ENCODE results near the gene RXRA.

Gene RXRA

DNA sequence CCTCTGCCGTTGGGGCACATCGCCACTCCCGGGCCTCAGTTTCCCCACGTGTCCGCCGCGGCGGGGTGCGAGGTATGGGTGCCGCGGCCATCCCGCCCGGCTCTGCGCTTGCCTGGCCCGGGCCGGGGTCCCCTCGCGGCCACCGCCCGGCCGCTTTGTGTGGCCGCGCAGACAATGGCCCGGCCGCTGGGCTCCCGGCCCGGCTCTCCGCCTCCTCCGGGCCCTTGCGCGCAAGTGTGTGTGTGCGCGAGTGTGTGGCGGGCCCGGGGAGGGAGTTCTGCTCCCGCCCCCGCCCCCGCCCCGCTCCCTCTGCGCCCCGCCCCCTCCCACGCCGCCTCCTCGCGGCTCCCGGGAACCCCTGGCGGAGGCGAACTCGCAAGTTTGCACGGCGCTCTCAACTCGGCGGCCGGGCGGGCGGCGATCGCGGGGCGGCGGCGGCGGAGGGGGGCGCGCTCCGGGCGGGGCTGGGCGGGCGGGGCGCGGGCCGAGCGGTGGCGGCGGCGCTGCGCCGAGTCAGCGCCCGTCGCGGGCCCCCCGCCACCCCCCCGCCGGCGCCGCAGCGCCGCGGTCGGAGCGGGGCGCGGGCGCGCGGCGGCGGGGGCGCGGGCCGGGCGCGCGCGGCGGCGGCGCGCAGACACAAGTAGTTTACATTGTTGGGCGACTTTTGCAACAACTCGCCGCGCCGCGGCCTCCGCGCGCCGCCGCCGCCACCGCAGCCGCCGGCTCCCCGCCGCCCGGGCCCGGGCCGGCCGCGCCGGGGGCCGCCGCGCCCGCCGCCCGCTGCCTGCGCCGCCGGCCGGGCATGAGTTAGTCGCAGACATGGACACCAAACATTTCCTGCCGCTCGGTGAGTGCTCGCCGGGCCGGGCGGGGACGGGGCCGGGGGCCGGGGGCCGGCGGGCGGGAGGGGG is at the start of gene RXRA:
Gene RXRA, plus strand, starts transcription at position 643 of the 911 bp plus-strand sequence. Its CDS starts 177 bp downstream, at position 820.
- H3K4me3 ChIP-seq (ENCODE audit: low read depth, low read length), result peak within 1 kb of the TSS; percentile 71
- no peaks in the 10 kb centered on the region for H3K27me3 ChIP-seq (ENCODE audit: control insufficient read depth, insufficient read depth, low read length)
- H3K9ac ChIP-seq (ENCODE audit: low read length), result peak within 1 kb of the TSS; percentile 78
- H3K9me3 ChIP-seq (ENCODE audit: control insufficient read depth, insufficient read depth, low read depth, low read length), result no peaks in the 10 kb centered on the region
- peak within 1 kb of the TSS; percentile 62; the same call in 1 of the 2 replicates for H3K27ac ChIP-seq (ENCODE audit: low read depth, low read length)
- no peaks in the 10 kb centered on the region for H3K36me3 ChIP-seq (ENCODE audit: control insufficient read depth, insufficient read depth, low read length)
- peaks cover 50% of the 10 kb centered on the region for H3K4me1 ChIP-seq (ENCODE audit: control insufficient read depth, insufficient read depth, low read length)

DNA sequence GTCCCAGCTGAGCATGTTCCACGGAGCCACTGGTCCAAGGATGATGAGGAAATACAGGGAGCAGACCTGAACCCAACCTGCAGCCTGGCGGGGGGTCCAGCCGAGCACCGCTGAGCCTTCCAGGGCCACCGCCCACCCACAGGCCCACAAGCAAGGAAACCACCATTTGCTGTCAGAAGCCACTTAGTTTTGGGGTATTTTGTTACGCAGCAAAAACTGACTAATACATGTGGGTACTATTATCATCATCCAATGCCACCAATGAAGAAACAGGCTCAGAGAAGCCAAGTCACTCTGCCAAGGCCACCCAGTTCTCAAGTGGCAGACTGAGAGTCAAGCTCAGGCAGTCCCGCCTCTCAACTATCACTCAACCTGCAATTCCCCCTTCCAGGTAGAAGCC is 48.0 kb upstream of the RXRA start:
- no peak overlapping the region for H3K27ac ChIP-seq (ENCODE audit: low read depth, low read length)
- H3K27me3 ChIP-seq (ENCODE audit: control insufficient read depth, insufficient read depth, low read length), result no peaks in the 10 kb centered on the region
- no peak overlapping the region for H3K9ac ChIP-seq (ENCODE audit: low read length)

DNA sequence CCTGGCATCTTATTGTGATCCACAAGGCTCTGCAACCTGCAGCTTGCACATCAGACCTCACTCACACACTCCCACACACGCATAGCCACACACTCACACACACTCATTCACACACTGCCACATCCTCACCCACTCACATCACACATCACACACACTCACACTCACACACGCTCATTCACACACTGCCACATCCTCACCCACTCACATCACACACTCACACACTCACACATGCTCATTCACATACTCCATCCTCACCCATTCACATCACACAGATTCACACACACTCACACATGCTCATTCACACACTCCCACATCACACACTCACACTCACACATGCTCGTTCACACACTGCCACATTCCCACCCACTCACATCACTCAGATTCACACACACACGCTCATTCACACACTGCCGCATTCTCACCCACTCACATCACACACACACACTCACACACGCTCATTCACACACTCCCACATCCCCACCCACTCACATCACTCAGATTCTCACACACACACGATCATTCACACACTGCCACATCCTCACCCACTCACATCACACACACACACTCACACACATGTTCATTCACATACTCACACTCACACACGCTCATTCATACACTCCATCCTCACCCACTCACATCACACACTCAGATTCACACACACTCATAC is 47.1 kb upstream of the RXRA start:
- Histone ChIP-seq H3K27me3 (ENCODE audit: control insufficient read depth, insufficient read depth, low read length) (no peaks in the 10 kb centered on the region), H3K9ac (ENCODE audit: low read length) (no peak overlapping the region), H3K4me3 (ENCODE audit: low read depth, low read length) (no peak overlapping the region), H3K4me1 (ENCODE audit: control insufficient read depth, insufficient read depth, low read length) (peaks cover 3% of the 10 kb centered on the region; the same call in 1 of the 2 replicates), H3K9me3 (ENCODE audit: control insufficient read depth, insufficient read depth, low read depth, low read length) (peaks cover 3% of the 10 kb centered on the region; the same call in 1 of the 2 replicates), H3K36me3 (ENCODE audit: control insufficient read depth, insufficient read depth, low read length) (no peaks in the 10 kb centered on the region), H3K27ac (ENCODE audit: low read depth, low read length) (no peak overlapping the region)

More for the DNA sequence above, 48.0 kb upstream of the RXRA start:
- no peak overlapping the region for H3K4me3 ChIP-seq (ENCODE audit: low read depth, low read length)
- H3K4me1 ChIP-seq (ENCODE audit: control insufficient read depth, insufficient read depth, low read length), result peaks cover 3% of the 10 kb centered on the region; the same call in 1 of the 2 replicates
- H3K9me3 ChIP-seq (ENCODE audit: control insufficient read depth, insufficient read depth, low read depth, low read length), result peaks cover 3% of the 10 kb centered on the region; the same call in 1 of the 2 replicates
- no peaks in the 10 kb centered on the region for H3K36me3 ChIP-seq (ENCODE audit: control insufficient read depth, insufficient read depth, low read length)

DNA sequence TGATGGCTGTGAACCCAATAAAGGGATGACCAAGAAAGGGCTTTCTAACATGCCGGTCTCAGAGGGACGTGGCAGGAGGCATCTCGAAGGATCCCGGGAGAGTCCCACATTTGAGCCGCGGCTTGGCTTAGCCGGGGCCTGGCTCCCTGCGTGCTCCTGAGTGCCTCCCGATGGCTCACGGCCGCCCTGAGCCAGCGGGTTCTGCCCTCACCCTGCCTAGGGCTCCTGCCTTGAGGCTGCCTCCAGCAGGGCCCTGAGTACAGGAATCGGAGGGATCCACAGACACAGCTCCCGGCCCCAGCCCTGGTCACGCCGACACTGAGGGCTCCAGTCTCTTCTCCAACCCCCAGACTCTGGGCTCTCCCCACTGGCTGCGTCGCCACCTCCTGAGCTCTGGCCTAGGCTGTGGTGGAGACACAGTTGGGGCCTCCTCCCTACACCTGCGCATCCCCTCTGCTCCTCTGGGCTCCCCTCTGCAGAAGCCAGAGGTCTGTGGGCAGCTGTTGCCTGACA is 44.1 kb upstream of the RXRA start:
- no peak overlapping the region for H3K9ac ChIP-seq (ENCODE audit: low read length)
- no peaks in the 10 kb centered on the region for H3K27me3 ChIP-seq (ENCODE audit: control insufficient read depth, insufficient read depth, low read length)
- H3K4me3 ChIP-seq (ENCODE audit: low read depth, low read length), result no peak overlapping the region
- H3K27ac ChIP-seq (ENCODE audit: low read depth, low read length), result no peak overlapping the region
- no peaks in the 10 kb centered on the region for H3K4me1 ChIP-seq (ENCODE audit: control insufficient read depth, insufficient read depth, low read length)
- H3K36me3 ChIP-seq (ENCODE audit: control insufficient read depth, insufficient read depth, low read length), result no peaks in the 10 kb centered on the region
- H3K9me3 ChIP-seq (ENCODE audit: control insufficient read depth, insufficient read depth, low read depth, low read length), result peaks cover 3% of the 10 kb centered on the region; the same call in 1 of the 2 replicates

DNA sequence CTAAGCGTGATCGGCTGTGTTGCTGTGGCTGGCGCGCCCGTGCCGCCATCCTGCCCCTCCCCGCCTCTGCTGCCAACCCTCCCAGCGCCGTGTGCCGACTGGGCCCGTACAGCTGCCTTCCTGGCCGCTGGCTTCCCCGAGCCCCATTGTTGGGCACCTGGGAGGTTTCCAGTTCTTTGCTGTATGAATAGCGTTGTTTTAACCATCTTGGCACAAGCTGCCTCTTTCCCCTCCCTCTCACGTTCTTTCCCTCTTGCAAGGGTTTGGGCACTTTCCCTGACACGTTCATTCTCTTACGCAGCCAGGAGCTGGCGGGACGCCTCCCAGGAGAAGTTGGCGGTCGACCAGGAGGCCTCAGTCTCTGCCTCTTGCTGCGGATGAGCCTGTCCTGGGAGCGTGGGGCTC is 43.1 kb upstream of the RXRA start:
- no peaks in the 10 kb centered on the region for H3K36me3 ChIP-seq (ENCODE audit: control insufficient read depth, insufficient read depth, low read length)
- peaks cover 5% of the 10 kb centered on the region; the same call in 1 of the 2 replicates for H3K4me1 ChIP-seq (ENCODE audit: control insufficient read depth, insufficient read depth, low read length)
- H3K27me3 ChIP-seq (ENCODE audit: control insufficient read depth, insufficient read depth, low read length), result no peaks in the 10 kb centered on the region
- no peak overlapping the region for H3K9ac ChIP-seq (ENCODE audit: low read length)
- H3K27ac ChIP-seq (ENCODE audit: low read depth, low read length), result no peak overlapping the region
- H3K9me3 ChIP-seq (ENCODE audit: control insufficient read depth, insufficient read depth, low read depth, low read length), result peaks cover 2% of the 10 kb centered on the region; the same call in 1 of the 2 replicates
- H3K4me3 ChIP-seq (ENCODE audit: low read depth, low read length), result no peak overlapping the region

GRCh38 chr9:134283692-134284265 is 42.5 kb upstream of the RXRA start:
- Histone ChIP-seq H3K27ac (ENCODE audit: low read depth, low read length) (no peak overlapping the region), H3K27me3 (ENCODE audit: control insufficient read depth, insufficient read depth, low read length) (no peaks in the 10 kb centered on the region), H3K36me3 (ENCODE audit: control insufficient read depth, insufficient read depth, low read length) (no peaks in the 10 kb centered on the region), H3K9me3 (ENCODE audit: control insufficient read depth, insufficient read depth, low read depth, low read length) (no peaks in the 10 kb centered on the region), H3K4me1 (ENCODE audit: control insufficient read depth, insufficient read depth, low read length) (peaks cover 5% of the 10 kb centered on the region; the same call in 1 of the 2 replicates), H3K9ac (ENCODE audit: low read length) (no peak overlapping the region), H3K4me3 (ENCODE audit: low read depth, low read length) (no peak overlapping the region)

- H3K4me3 ChIP-seq (ENCODE audit: low read depth, low read length), result no peak overlapping the region
- no peaks in the 10 kb centered on the region for H3K27me3 ChIP-seq (ENCODE audit: control insufficient read depth, insufficient read depth, low read length)
- H3K4me1 ChIP-seq (ENCODE audit: control insufficient read depth, insufficient read depth, low read length), result peaks cover 5% of the 10 kb centered on the region; the same call in 1 of the 2 replicates
- H3K36me3 ChIP-seq (ENCODE audit: control insufficient read depth, insufficient read depth, low read length), result no peaks in the 10 kb centered on the region
- H3K9ac ChIP-seq (ENCODE audit: low read length), result no peak overlapping the region
- H3K27ac ChIP-seq (ENCODE audit: low read depth, low read length), result no peak overlapping the region
- no peaks in the 10 kb centered on the region for H3K9me3 ChIP-seq (ENCODE audit: control insufficient read depth, insufficient read depth, low read depth, low read length)
Measured at GRCh38 chr9:134284273-134284672, 42.0 kb upstream of the RXRA start.

- no peaks in the 10 kb centered on the region for H3K36me3 ChIP-seq (ENCODE audit: control insufficient read depth, insufficient read depth, low read length)
- H3K9ac ChIP-seq (ENCODE audit: low read length), result no peak overlapping the region
- no peaks in the 10 kb centered on the region for H3K9me3 ChIP-seq (ENCODE audit: control insufficient read depth, insufficient read depth, low read depth, low read length)
- no peak overlapping the region for H3K27ac ChIP-seq (ENCODE audit: low read depth, low read length)
- H3K4me1 ChIP-seq (ENCODE audit: control insufficient read depth, insufficient read depth, low read length), result peaks cover 5% of the 10 kb centered on the region; the same call in 1 of the 2 replicates
- no peak overlapping the region for H3K4me3 ChIP-seq (ENCODE audit: low read depth, low read length)
- H3K27me3 ChIP-seq (ENCODE audit: control insufficient read depth, insufficient read depth, low read length), result no peaks in the 10 kb centered on the region
Measured at GRCh38 chr9:134284741-134285140, 41.5 kb upstream of the RXRA start.

- H3K27ac ChIP-seq (ENCODE audit: low read depth, low read length), result no peak overlapping the region
- H3K9me3 ChIP-seq (ENCODE audit: control insufficient read depth, insufficient read depth, low read depth, low read length), result no peaks in the 10 kb centered on the region
- H3K27me3 ChIP-seq (ENCODE audit: control insufficient read depth, insufficient read depth, low read length), result no peaks in the 10 kb centered on the region
- H3K4me3 ChIP-seq (ENCODE audit: low read depth, low read length), result no peak overlapping the region
- no peaks in the 10 kb centered on the region for H3K36me3 ChIP-seq (ENCODE audit: control insufficient read depth, insufficient read depth, low read length)
- H3K4me1 ChIP-seq (ENCODE audit: control insufficient read depth, insufficient read depth, low read length), result peaks cover 5% of the 10 kb centered on the region; the same call in 1 of the 2 replicates
- no peak overlapping the region for H3K9ac ChIP-seq (ENCODE audit: low read length)
Measured at GRCh38 chr9:134285215-134285845, 40.9 kb upstream of the RXRA start.

- no peak overlapping the region for H3K9ac ChIP-seq (ENCODE audit: low read length)
- H3K27ac ChIP-seq (ENCODE audit: low read depth, low read length), result no peak overlapping the region
- no peak overlapping the region for H3K4me3 ChIP-seq (ENCODE audit: low read depth, low read length)
- no peaks in the 10 kb centered on the region for H3K36me3 ChIP-seq (ENCODE audit: control insufficient read depth, insufficient read depth, low read length)
- peaks cover 5% of the 10 kb centered on the region; the same call in 1 of the 2 replicates for H3K4me1 ChIP-seq (ENCODE audit: control insufficient read depth, insufficient read depth, low read length)
- H3K9me3 ChIP-seq (ENCODE audit: control insufficient read depth, insufficient read depth, low read depth, low read length), result no peaks in the 10 kb centered on the region
- H3K27me3 ChIP-seq (ENCODE audit: control insufficient read depth, insufficient read depth, low read length), result no peaks in the 10 kb centered on the region
Measured at GRCh38 chr9:134286471-134287245, 39.6 kb upstream of the RXRA start.
